GM12872 (cell line): Measurements from ENCODE around the gene LSS.

Experiments used
- TF ChIP-seq, protein P1 (sequence below): IDR thresholded peaks from 3 replicates; pipeline ENCODE4 v1.5.1; 2011; ENCODE audit warnings: low read depth, mild to moderate bottlenecking, low read length, moderate library complexity; ENCODE audit not compliant: insufficient read depth

The LSS gene

DNA sequence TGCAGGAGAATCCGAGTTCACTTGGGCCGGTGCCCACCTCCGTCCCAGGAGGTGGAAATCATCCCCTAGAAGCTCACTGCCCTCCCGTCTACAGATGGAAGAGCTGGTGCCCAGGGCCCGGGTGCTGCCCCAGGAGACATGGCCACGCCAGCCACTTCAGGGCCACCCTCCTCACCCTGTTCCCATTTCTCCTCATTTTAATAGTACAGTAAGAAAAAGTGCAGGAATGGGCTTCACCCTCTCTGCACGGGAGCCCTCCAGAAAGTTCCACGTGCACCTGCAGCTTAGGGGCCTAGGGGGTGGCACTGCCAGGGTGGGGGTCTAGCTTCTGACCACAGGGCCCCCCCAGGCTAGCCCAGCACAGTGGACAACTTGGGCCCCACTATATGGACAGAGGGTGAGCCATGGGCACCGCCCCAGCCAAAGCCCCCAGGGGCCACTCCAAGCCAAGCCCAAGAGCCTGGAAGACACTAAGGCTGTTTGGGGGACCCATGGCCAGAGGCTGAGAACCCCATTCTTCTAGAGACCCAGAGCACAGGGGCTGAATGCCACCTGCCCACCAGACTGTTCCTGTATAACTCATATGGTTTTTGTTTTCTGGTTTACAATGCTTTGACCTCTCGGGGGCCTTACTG lies 69.8 kb downstream of the LSS start:
- TF ChIP-seq, protein P1, sequence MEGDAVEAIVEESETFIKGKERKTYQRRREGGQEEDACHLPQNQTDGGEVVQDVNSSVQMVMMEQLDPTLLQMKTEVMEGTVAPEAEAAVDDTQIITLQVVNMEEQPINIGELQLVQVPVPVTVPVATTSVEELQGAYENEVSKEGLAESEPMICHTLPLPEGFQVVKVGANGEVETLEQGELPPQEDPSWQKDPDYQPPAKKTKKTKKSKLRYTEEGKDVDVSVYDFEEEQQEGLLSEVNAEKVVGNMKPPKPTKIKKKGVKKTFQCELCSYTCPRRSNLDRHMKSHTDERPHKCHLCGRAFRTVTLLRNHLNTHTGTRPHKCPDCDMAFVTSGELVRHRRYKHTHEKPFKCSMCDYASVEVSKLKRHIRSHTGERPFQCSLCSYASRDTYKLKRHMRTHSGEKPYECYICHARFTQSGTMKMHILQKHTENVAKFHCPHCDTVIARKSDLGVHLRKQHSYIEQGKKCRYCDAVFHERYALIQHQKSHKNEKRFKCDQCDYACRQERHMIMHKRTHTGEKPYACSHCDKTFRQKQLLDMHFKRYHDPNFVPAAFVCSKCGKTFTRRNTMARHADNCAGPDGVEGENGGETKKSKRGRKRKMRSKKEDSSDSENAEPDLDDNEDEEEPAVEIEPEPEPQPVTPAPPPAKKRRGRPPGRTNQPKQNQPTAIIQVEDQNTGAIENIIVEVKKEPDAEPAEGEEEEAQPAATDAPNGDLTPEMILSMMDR, result no peak

DNA sequence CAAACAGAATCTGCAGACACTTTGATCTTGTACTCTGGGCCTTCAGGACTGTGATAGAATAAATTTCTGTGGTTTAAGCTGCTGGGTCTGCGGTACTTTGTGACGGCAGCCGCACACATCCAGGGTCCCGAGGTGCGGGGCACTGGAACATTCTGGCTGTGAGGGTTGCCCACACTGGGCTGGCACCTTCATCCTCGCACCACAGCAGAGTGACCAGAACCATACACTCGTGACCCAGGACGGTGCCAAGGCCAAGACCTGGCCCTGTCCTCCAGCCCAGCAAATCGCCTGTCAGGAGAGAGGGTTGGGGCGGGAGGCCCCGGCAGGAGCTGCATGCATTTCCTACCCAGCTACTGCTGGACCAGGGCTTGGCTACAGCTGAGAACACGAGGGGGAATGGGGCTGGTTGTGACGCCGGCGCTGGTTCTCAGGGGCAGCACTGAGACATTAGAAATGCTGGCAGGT lies 70.6 kb downstream of the LSS start:
- TF ChIP-seq, protein P1, result no peak

DNA sequence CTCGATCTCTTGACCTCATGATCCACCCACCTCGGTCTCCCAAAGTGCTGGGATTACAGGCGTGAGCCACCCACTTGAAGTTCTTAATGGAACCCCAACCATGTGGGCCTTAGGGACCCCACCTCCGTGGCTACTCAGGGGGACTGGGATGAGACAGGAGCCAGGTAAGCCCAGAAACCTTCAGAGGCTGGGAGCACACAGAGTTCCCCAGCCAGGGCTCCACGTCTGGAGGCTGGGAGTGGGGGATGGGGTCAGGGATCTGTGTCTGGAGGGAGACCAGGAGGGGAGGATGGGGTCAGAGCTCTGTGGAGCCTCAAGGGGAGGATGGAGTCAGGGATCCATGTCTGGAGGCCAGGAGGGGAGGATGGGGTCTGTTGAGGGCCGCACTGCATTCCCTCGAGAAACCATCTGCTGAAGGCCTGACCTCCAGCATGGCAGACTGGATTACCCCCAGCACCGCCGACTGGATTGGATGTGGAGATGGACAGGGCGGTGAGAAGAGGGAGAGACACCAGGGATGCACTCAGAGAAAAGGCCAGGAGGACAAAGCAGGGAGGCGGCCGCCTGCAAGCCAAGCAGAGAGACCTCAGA lies 71.1 kb downstream of the LSS start:
- TF ChIP-seq, protein P1, result no peak

DNA sequence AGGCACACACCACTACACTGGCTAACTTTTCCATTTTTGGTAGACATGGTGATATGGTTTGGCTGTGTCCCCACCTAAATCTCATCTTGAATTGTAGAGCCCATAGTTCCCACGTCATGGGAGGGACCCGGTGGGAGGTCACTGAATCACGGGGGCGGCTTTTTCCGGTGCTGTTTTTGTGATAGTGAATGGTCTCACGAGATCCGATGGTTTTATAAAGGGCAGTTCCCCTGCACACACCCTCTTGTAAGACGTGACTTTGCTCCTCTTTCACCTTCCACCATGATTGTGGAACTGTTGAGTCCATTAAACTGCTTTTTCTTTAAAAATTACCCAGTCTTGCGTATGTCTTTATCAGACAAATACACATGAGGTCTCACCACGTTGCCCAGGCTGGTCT lies 71.9 kb downstream of the LSS start:
- TF ChIP-seq, protein P1, result no peak

DNA sequence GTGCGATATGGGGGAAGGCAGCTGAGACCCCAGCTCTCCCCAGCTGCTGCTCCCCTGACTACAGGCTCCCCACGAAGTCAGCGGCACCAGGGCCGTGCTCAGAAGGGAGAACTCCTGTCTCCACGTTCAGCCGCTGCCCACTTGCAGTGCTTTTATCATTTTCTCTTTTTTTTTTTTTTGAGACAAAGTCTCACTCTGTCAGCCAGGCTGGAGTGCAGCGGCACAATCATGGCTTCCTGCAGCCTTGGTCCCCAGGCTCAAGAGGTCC lies 72.3 kb downstream of the LSS start:
- TF ChIP-seq, protein P1, result no peak

DNA sequence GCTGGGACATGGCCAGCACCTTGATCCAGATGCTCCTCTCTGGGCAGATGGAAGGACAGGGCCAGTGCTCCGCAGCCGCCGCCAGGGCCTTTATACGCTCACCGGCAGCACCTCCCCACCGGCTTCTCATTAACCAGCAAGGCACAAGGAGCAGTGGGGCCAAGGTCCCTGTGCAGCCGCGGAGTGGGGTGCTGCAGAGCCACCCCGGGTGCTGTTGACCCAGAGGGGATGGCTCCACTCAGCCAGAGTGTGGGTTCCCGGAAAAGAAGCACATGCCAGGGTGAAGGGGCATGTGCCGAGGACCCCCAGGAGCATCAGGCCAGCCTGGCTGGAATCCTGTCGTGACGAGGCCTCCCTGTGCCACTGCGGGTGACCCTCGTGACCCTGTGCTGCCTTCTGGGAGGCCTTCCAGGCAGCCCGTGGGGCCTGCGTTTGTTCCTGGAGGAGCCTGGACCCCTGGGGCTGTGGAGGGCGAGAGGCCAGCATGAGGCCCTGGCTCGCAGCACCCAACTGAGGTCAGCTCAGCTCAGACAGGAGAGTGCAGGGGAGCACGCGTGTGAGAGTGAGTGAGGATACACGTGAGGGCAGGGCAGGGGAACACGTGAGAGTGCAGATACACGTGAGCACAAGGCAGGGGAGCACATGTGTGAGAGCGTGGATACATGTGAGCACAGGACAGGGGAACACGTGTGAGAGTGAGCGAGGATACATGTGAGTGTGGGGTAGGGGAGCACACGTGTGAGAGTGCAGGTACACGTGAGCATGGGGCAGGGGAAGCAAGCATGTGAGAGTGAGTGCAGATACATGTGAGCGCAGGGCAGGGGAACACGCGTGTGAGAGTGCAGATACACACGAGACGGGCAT lies 72.8 kb downstream of the LSS start, which contains the start of gene FTCD:
Gene FTCD, minus strand, starts transcription at position 66 of the 864 bp plus-strand sequence. Its CDS starts 56 bp downstream, at position 10.
- TF ChIP-seq, protein P1, result no peak

DNA sequence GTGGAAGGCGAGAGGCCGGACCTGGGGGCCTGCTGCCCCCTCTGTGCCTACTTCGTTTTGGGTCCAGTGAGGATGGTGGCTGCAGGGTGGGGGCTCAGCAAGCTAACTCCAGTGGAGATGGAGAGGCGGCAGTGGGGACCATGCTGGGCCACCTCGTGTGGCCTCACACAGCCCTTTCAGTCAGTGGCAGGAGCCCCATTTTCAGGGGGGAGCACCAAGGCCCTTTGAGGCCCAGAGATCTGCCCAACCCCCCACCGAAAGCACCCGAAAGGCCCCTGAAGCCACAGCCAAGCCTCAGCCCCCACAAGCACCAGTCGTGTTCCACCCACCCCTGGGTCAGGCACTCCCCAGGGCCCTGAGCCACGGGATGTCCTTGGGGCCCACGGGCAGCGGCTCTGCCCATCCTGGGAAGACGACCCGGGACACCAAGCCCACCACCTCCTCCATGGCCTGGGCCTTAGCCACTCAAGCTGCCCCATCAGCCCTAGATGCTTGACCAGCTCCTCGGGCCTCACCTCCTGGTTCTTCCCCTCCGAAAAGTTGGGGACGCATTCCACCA lies 73.5 kb downstream of the LSS start:
- TF ChIP-seq, protein P1, result no peak
